GM23338 (cell line): ENCODE measurements around the gene HDHD3. TPM values are rescaled to one million over a fixed set of nuclear protein-coding genes. Genes with fewer than 3 reads are reported as not detected.
A peak's percentile ranks its signal among the peaks of the same experiment; 100 is the strongest.

Experiments
- ATAC-seq: fragments of 200-7000 bp; cut with Tn5 transposase; 3 replicates; pipeline ENCODE4 v1.9.1; 2020
- DNase-seq: peaks from one replicate; pipeline ENCODE4 v3.0.0-alpha.2; 2015; ENCODE audit warnings: low spot score
- H2AFZ ChIP-seq: fragments of 200-600 bp; sonication (generic); 2 replicates; pipeline ENCODE4 v1.8.0; 2016; ENCODE audit warnings: antibody characterized with exemption, mild to moderate bottlenecking, moderate library complexity
- H3F3A ChIP-seq: fragments of 200-600 bp; sonication (generic); replicated peaks from 2 replicates; pipeline ENCODE4 v1.8.0; 2017; ENCODE audit warnings: antibody characterized with exemption, mixed run types, low read depth
- H3K27ac ChIP-seq: fragments of 200-600 bp; sonication (generic); 2 replicates; pipeline ENCODE4 v1.6.1; 2016; ENCODE audit warnings: low read depth
- H3K27me3 ChIP-seq: fragments of 200-600 bp; sonication (generic); 2 replicates; pipeline ENCODE4 v1.8.0; 2016; ENCODE audit warnings: mild to moderate bottlenecking, mixed run types, moderate library complexity; ENCODE audit not compliant: insufficient read depth
- H3K36me3 ChIP-seq: fragments of 200-600 bp; sonication (generic); 2 replicates; pipeline ENCODE4 v1.8.0; 2016; ENCODE audit warnings: mild to moderate bottlenecking; ENCODE audit not compliant: insufficient read depth
- H3K4me1 ChIP-seq: fragments of 200-600 bp; sonication (generic); 2 replicates; pipeline ENCODE4 v1.8.0; 2016; ENCODE audit warnings: mild to moderate bottlenecking, moderate library complexity; ENCODE audit not compliant: insufficient read depth
- H3K4me2 ChIP-seq: fragments of 200-600 bp; sonication (generic); 2 replicates; pipeline ENCODE4 v1.7.1; 2017; ENCODE audit warnings: mixed run types
- H3K4me3 ChIP-seq: fragments of 200-600 bp; sonication (generic); 2 replicates; pipeline ENCODE4 v1.6.1; 2016; ENCODE audit warnings: mixed run types
- H3K79me2 ChIP-seq: fragments of 200-600 bp; sonication (generic); replicated peaks from 2 replicates; pipeline ENCODE4 v1.8.0; 2017; ENCODE audit warnings: mild to moderate bottlenecking; ENCODE audit not compliant: insufficient read depth
- H3K9me2 ChIP-seq: fragments of 200-600 bp; sonication (generic); 2 replicates; pipeline ENCODE4 v1.8.0; 2017; ENCODE audit not compliant: insufficient read depth
- H4K20me1 ChIP-seq: fragments of 200-600 bp; sonication (generic); replicated peaks from 2 replicates; pipeline ENCODE4 v1.8.0; 2017; ENCODE audit warnings: mild to moderate bottlenecking; ENCODE audit not compliant: insufficient read depth
- H3K27ac Mint-ChIP-seq: 2 replicates; pipeline ENCODE4 v1.8.0; 2020; ENCODE audit warnings: inconsistent platforms, mild to moderate bottlenecking, moderate library complexity, mixed read lengths
- H3K27me3 Mint-ChIP-seq: 3 replicates; pipeline ENCODE4 v1.8.0; 2022; ENCODE audit warnings: low read depth, mild to moderate bottlenecking, moderate library complexity, mixed read lengths, inconsistent platforms; ENCODE audit not compliant: insufficient read depth, poor library complexity
- H3K36me3 Mint-ChIP-seq: 3 replicates; pipeline ENCODE4 v1.8.0; 2021; ENCODE audit warnings: low read depth, mild to moderate bottlenecking, inconsistent platforms, moderate library complexity, mixed read lengths
- H3K4me1 Mint-ChIP-seq: 3 replicates; pipeline ENCODE4 v1.8.0; 2020; ENCODE audit warnings: mild to moderate bottlenecking, inconsistent platforms, mixed read lengths
- H3K4me3 Mint-ChIP-seq: 3 replicates; pipeline ENCODE4 v1.8.0; 2021; ENCODE audit warnings: moderate library complexity, mild to moderate bottlenecking, inconsistent platforms, mixed read lengths
- H3K9me3 Mint-ChIP-seq: 3 replicates; pipeline ENCODE4 v1.8.0; 2020; ENCODE audit warnings: moderate library complexity, mild to moderate bottlenecking, inconsistent platforms, mixed read lengths
- CREB1 ChIP-seq: fragments of 250-450 bp; sonication (Bioruptor Pico); IDR thresholded peaks from 2 replicates; pipeline ENCODE4 v1.5.0; 2020; ENCODE audit warnings: low read depth, mild to moderate bottlenecking, moderate library complexity
- CTCF ChIP-seq, 2 experiments: fragments of 200-600 bp in 1 of 2; sonication (generic) in 1 of 2; conservative IDR thresholded peaks; 2 replicates each; pipeline versions ENCODE4 v1.5.1 to v1.6.1; 2016 to 2017; ENCODE audit warnings: antibody characterized with exemption in 2 of 2, low read depth in 2 of 2, mild to moderate bottlenecking in 2 of 2, moderate library complexity in 1 of 2
- EZH2 ChIP-seq: fragments of 200-600 bp; sonication (generic); IDR thresholded peaks from one replicate; pipeline ENCODE4 v1.8.0; 2017; ENCODE audit warnings: antibody characterized with exemption, mild to moderate bottlenecking, low read depth; ENCODE audit not compliant: unreplicated experiment
- EZH2phosphoT487 ChIP-seq: fragments of 200-600 bp; sonication (generic); IDR thresholded peaks from one replicate; pipeline ENCODE4 v1.8.1; 2018; ENCODE audit warnings: antibody characterized with exemption; ENCODE audit not compliant: unreplicated experiment
- NANOG ChIP-seq: IDR thresholded peaks from 2 replicates; pipeline ENCODE4 v1.6.1; 2016; ENCODE audit warnings: antibody characterized with exemption, borderline replicate concordance
- POLR2AphosphoS5 ChIP-seq: IDR thresholded peaks from 2 replicates; pipeline ENCODE4 v1.6.1; 2016; ENCODE audit warnings: antibody characterized with exemption, low read depth
- STAT1 ChIP-seq: IDR thresholded peaks from one replicate; pipeline ENCODE4 v1.6.1; 2016; ENCODE audit warnings: antibody characterized with exemption; ENCODE audit not compliant: unreplicated experiment
- ZNF114 ChIP-seq: fragments of 250-450 bp; sonication (Bioruptor Pico); IDR thresholded peaks from 2 replicates; pipeline ENCODE4 v1.5.0; 2020; ENCODE audit warnings: mild to moderate bottlenecking, moderate library complexity
- ZNF331 ChIP-seq: fragments of 250-450 bp; sonication (Bioruptor Pico); IDR thresholded peaks from 2 replicates; pipeline ENCODE4 v1.5.0; 2020; ENCODE audit warnings: low read depth, mild to moderate bottlenecking, moderate library complexity
- polyA plus RNA-seq: library from polyadenylated mRNA; unstranded; fragments of >200 nt; fragmentation: Nextera tagmentation; extraction: Ambion mirVana; gene quantifications from 2 replicates; pipeline ENCODE4 v1.2.1, GENCODE V29; 2016
- total RNA-seq: library from RNA; depleted of rRNA; stranded (reverse); fragments of >200 nt; shearing (Covaris generic); gene quantifications from 2 replicates; pipeline ENCODE4 v1.2.3, GENCODE V29; 2014
- TF ChIP-seq, protein P1 (sequence below): IDR thresholded peaks from one replicate; pipeline ENCODE4 v1.6.1; 2018; ENCODE audit warnings: antibody characterized with exemption; ENCODE audit not compliant: unreplicated experiment
- TF ChIP-seq, protein P2 (sequence below): IDR thresholded peaks from 2 replicates; pipeline ENCODE4 v1.6.1; 2016; ENCODE audit warnings: antibody characterized with exemption
- TF ChIP-seq, protein P3 (sequence below): fragments of 250-450 bp; sonication (Bioruptor Pico); IDR thresholded peaks from 2 replicates; pipeline ENCODE4 v1.5.0; 2020; ENCODE audit warnings: mild to moderate bottlenecking, moderate library complexity

The HDHD3 gene
- total and polyA plus RNA-seq, 2 experiments from 2014 or later, result 9.5 to 17.7 TPM

GRCh38 chr9:113349066-113349444 lies 27.7 kb downstream of the HDHD3 start:
- peak; percentile 57 for DNase-seq
- no peaks in the 10 kb centered on the region for H3K9me3 Mint-ChIP-seq
- no peak for TF ChIP-seq STAT1
- TF ChIP-seq, protein P1, sequence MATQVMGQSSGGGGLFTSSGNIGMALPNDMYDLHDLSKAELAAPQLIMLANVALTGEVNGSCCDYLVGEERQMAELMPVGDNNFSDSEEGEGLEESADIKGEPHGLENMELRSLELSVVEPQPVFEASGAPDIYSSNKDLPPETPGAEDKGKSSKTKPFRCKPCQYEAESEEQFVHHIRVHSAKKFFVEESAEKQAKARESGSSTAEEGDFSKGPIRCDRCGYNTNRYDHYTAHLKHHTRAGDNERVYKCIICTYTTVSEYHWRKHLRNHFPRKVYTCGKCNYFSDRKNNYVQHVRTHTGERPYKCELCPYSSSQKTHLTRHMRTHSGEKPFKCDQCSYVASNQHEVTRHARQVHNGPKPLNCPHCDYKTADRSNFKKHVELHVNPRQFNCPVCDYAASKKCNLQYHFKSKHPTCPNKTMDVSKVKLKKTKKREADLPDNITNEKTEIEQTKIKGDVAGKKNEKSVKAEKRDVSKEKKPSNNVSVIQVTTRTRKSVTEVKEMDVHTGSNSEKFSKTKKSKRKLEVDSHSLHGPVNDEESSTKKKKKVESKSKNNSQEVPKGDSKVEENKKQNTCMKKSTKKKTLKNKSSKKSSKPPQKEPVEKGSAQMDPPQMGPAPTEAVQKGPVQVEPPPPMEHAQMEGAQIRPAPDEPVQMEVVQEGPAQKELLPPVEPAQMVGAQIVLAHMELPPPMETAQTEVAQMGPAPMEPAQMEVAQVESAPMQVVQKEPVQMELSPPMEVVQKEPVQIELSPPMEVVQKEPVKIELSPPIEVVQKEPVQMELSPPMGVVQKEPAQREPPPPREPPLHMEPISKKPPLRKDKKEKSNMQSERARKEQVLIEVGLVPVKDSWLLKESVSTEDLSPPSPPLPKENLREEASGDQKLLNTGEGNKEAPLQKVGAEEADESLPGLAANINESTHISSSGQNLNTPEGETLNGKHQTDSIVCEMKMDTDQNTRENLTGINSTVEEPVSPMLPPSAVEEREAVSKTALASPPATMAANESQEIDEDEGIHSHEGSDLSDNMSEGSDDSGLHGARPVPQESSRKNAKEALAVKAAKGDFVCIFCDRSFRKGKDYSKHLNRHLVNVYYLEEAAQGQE, result no peak
- TF ChIP-seq, protein P2, sequence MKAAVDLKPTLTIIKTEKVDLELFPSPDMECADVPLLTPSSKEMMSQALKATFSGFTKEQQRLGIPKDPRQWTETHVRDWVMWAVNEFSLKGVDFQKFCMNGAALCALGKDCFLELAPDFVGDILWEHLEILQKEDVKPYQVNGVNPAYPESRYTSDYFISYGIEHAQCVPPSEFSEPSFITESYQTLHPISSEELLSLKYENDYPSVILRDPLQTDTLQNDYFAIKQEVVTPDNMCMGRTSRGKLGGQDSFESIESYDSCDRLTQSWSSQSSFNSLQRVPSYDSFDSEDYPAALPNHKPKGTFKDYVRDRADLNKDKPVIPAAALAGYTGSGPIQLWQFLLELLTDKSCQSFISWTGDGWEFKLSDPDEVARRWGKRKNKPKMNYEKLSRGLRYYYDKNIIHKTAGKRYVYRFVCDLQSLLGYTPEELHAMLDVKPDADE, result no peak
- no peak for TF ChIP-seq ZNF114
- TF ChIP-seq NANOG, result no peak
- TF ChIP-seq ZNF331 (CRISPR knock-in tag), result no peak
- TF ChIP-seq CREB1 (CRISPR knock-in tag), result no peak
- no peak for TF ChIP-seq EZH2phosphoT487
- TF ChIP-seq CTCF (conservative IDR thresholded peaks at IDR 0.05; ENCODE audit: low read depth in 2 of 2), result no peak
- no peak for TF ChIP-seq EZH2
- no peak for TF ChIP-seq POLR2AphosphoS5
- TF ChIP-seq, protein P3, sequence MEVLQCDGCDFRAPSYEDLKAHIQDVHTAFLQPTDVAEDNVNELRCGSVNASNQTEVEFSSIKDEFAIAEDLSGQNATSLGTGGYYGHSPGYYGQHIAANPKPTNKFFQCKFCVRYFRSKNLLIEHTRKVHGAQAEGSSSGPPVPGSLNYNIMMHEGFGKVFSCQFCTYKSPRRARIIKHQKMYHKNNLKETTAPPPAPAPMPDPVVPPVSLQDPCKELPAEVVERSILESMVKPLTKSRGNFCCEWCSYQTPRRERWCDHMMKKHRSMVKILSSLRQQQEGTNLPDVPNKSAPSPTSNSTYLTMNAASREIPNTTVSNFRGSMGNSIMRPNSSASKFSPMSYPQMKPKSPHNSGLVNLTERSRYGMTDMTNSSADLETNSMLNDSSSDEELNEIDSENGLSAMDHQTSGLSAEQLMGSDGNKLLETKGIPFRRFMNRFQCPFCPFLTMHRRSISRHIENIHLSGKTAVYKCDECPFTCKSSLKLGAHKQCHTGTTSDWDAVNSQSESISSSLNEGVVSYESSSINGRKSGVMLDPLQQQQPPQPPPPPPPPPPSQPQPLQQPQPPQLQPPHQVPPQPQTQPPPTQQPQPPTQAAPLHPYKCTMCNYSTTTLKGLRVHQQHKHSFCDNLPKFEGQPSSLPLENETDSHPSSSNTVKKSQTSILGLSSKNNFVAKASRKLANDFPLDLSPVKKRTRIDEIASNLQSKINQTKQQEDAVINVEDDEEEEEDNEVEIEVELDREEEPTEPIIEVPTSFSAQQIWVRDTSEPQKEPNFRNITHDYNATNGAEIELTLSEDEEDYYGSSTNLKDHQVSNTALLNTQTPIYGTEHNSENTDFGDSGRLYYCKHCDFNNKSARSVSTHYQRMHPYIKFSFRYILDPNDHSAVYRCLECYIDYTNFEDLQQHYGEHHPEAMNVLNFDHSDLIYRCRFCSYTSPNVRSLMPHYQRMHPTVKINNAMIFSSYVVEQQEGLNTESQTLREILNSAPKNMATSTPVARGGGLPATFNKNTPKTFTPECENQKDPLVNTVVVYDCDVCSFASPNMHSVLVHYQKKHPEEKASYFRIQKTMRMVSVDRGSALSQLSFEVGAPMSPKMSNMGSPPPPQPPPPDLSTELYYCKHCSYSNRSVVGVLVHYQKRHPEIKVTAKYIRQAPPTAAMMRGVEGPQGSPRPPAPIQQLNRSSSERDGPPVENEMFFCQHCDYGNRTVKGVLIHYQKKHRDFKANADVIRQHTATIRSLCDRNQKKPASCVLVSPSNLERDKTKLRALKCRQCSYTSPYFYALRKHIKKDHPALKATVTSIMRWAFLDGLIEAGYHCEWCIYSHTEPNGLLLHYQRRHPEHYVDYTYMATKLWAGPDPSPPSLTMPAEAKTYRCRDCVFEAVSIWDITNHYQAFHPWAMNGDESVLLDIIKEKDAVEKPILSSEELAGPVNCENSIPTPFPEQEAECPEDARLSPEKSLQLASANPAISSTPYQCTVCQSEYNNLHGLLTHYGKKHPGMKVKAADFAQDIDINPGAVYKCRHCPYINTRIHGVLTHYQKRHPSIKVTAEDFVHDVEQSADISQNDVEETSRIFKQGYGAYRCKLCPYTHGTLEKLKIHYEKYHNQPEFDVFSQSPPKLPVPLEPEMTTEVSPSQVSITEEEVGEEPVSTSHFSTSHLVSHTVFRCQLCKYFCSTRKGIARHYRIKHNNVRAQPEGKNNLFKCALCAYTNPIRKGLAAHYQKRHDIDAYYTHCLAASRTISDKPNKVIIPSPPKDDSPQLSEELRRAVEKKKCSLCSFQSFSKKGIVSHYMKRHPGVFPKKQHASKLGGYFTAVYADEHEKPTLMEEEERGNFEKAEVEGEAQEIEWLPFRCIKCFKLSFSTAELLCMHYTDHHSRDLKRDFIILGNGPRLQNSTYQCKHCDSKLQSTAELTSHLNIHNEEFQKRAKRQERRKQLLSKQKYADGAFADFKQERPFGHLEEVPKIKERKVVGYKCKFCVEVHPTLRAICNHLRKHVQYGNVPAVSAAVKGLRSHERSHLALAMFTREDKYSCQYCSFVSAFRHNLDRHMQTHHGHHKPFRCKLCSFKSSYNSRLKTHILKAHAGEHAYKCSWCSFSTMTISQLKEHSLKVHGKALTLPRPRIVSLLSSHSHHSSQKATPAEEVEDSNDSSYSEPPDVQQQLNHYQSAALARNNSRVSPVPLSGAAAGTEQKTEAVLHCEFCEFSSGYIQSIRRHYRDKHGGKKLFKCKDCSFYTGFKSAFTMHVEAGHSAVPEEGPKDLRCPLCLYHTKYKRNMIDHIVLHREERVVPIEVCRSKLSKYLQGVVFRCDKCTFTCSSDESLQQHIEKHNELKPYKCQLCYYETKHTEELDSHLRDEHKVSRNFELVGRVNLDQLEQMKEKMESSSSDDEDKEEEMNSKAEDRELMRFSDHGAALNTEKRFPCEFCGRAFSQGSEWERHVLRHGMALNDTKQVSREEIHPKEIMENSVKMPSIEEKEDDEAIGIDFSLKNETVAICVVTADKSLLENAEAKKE (CRISPR knock-in tag), result no peak
- Histone ChIP-seq H2AFZ (peak overlapping the region; percentile 70; the same call in 1 of the 2 replicates), H3K27ac (no peak overlapping the region), H3K4me2 (peak overlapping the region; percentile 80), H3K79me2 (no peaks in the 10 kb centered on the region), H3K4me3 (peak overlapping the region; percentile 79), H3K4me1 (peaks cover 16% of the 10 kb centered on the region; the same call in 1 of the 2 replicates), H3F3A (no peaks in the 10 kb centered on the region), H4K20me1 (no peaks in the 10 kb centered on the region), H3K9me2 (peaks cover 2% of the 10 kb centered on the region; the same call in 1 of the 2 replicates), H3K27me3 (peaks cover 28% of the 10 kb centered on the region), H3K36me3 (no peaks in the 10 kb centered on the region)
- peaks cover 16% of the 10 kb centered on the region for H3K4me1 Mint-ChIP-seq
- H3K36me3 Mint-ChIP-seq, result no peaks in the 10 kb centered on the region
- H3K27ac Mint-ChIP-seq, result no peak overlapping the region
- H3K27me3 Mint-ChIP-seq, result peaks cover 19% of the 10 kb centered on the region
- peak overlapping the region; percentile 81 for H3K4me3 Mint-ChIP-seq
- peak; percentile 23 for ATAC-seq
